ENCODE results near the gene SMURF2.
"Not testable (repeated sequence)": the region's sequence is repeated elsewhere in the genome, so short reads cannot be mapped to it uniquely, and the experiment has no call there.

Gene SMURF2

GRCh38 chr17:64661976-64662773, at the start of gene SMURF2:
TSS of gene SMURF2 (minus strand) at chr17:64662307. CDS start at chr17:64661880, 427 bp downstream.
- DNase-seq = peak; percentile 86

DNA sequence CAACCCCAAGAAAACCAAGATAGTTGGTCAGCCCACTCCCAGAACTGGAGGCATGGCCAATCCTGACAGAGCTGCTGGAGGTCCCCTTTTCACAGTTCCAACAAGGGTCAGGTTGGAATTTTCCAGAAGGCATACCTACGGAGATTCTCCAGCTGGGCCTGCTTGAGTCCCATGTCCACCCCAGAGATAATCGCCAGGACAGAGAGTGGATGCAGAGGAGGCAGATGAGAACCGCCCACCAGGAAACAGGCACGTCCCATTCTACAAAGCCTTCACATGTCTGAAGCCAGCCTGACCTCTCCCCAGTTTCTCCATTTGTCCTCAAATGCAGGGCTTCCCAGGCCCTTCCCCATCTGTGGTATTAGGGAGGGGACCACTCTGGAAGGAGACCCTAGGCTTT, 47.4 kb upstream of the SMURF2 start:
- DNase-seq = no peak

DNA sequence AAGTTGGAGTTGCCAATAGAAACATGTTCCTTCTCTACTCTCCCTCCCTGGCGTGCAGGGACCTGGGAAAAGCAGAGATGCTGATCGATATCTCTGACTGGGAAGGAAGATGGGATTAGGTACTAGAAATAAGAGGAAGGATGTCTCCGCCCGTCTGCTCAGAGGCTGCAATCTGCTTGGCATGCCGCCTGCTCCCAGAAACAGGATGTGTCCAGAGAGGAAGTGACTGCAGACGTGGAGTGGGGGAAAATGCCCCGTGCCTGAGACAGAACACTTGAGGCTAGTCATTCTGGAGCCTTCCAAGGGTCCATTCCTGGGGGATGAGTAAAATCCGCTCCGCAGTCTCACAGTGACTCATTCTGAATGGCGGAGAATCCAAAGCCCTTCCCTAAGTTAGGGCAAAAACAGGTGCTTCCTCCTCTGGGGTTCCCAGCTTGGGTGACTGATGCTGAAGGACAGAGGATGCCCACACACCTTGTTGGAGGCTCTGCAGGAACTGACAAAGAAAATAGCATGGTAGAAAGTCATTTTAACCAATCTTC, 45.0 kb upstream of the SMURF2 start:
- no peak for DNase-seq

DNA sequence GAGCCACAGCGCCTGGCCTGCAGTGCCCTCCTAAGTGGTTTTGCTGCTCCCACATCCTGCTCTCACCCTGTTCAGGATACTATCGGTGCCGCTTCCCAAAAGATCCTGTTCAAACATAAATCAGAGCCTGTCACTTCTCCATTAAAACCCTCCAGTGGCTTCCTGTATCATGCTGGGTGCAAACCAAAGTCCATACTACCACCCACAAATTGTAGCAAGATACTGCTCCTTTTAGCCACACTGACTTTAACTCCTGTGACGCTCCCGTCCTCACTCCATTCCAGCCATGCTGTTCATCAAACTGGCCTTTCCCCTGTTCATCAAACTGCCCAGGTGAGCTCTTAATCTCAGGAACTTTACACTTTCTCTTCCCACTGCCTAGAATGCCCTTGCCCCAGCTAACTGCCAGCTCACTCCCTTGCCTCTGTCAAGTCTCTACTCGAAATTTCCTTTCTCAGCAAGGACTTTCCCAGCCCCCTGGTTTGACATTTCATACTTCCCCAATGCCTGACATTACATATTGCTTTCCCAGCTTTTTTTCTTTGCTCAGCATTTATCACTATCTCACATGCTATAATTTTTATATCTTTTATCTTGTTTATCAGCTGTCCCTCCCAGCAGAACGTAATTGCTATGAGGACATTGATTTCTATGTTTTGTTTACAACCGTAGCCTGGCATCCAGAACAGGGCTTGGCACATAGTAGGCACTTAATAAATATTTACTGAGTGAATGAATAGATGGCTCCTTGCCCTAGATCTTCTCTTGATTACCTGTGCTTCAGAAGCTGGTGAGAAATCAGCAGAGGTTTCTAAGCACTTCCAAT, 44.3 kb upstream of the SMURF2 start:
- no peak for DNase-seq

DNA sequence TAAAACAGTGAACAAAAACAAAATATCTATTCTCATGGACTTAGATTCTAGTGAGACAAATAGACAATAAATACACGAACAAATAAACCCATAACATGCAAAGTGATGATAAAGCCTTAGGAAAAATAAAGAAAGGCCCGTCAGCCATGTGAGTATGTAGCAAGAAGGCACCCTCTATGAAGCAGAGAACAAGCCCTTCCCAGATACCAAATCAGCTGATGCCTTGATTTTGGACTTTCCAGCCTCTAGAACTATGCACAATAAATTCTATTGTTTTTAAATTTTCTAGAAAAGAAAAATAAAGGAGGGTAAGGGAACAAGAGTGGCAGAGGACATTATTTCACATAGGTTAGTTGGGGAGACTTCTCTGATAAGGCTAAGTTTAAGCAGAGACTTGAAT, 40.7 kb upstream of the SMURF2 start:
- no peak for DNase-seq

GRCh38 chr17:64698725-64699124, 36.6 kb upstream of the SMURF2 start:
- no peak for DNase-seq

DNA sequence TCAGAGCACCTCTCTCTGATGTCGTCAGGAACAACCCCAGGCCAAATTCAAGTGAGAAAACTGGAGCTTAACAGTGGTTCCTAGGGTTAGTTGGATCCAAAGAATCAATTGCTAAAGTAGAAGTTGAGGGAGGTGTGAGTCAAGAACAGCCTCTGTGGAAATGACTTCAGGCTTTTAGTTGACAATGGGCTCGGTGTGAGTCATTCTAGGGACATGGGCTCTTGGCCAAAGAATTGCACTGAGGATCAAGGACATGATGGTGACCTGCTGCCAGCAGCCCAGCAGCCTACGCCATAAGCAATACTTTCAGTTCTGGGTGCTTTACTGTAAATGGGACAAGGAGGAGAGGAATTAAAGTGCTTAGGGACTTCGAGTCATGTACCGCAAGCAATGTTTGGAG, 32.1 kb upstream of the SMURF2 start:
- DNase-seq = no peak

GRCh38 chr17:64692187-64692586, 30.1 kb upstream of the SMURF2 start:
- DNase-seq = no peak

DNA sequence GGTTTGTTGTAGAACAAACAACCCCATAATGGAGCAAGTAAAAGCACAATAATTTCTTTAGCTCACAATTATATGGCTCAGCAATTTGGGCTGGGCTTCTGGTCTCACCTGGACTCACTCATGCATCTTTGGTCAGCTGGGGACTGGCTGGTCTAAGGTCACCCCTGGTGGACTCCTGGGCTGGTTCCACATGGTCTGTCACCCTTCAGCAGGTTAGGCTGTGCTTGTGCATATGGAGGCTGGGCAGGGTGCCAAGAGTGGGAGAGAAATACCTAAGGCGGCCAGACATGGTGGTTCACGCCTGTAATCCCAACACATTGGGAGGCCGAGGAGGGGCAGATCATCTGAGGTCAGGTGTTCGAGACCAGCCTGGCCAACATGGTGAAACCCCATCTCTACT, 27.0 kb upstream of the SMURF2 start:
- DNase-seq = no peak

DNA sequence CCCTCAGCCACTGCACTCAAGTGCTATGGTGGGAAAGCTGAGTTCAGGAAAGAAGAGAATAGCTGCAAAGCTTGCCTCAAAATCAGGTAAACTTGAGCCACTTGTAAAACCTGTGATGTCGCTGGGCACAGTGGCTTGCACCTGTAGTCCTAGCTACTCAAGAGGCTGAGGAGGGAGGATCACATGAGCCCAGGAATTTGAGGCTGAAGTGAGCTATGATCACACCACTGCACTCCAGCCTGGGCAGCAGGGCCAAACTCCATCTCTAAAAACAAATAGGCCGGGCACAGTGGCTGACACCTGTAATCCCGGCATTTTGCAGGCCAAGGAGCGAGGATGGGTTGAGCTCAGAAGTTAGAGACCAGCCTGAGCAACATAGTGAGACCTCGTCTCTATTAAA, 26.4 kb upstream of the SMURF2 start:
- DNase-seq = no peak

DNA sequence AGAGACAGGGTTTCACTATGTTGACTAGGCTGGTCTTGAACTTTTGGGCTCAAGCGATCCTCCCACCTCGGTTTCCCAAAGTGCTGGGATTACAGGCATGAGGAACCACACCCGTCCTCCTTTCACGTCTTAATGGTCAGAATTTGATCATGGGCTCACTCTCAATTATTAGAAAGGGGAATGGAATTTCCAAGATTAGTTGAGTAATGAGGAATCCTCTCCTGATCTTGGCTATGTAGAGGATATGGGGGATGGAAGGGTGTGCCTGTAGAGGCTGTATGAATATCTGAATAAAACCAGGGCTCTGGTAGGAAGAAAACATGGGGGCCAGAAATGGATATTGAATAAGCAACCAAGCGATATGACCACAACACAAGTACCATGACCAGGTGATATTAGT, 25.9 kb upstream of the SMURF2 start:
- DNase-seq = no peak

- DNase-seq = no peak
Measured at GRCh38 chr17:64687376-64687775, 25.3 kb upstream of the SMURF2 start.

GRCh38 chr17:64686705-64687104, 24.6 kb upstream of the SMURF2 start:
- DNase-seq = no peak

DNA sequence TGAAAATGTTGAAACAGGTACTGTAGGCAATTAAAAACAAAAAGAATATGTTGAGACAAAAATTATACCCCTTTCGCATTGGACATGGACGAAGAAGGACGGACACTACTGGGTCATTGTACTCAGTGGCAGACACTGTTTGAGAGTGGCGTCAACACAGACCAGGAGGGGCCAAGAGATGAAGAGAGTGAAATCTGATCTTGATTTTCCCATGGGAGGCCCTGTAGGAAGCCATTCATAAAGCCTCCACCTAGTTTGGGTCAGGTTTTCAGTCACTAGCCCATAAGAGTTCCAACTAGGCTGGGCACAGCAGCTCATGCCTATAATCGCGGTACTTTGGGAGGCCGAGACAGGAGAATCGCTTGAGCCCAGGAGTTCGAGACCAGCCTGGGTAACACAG, 23.6 kb upstream of the SMURF2 start:
- DNase-seq = no peak

GRCh38 chr17:64683796-64684195, 21.7 kb upstream of the SMURF2 start:
- no peak for DNase-seq

DNA sequence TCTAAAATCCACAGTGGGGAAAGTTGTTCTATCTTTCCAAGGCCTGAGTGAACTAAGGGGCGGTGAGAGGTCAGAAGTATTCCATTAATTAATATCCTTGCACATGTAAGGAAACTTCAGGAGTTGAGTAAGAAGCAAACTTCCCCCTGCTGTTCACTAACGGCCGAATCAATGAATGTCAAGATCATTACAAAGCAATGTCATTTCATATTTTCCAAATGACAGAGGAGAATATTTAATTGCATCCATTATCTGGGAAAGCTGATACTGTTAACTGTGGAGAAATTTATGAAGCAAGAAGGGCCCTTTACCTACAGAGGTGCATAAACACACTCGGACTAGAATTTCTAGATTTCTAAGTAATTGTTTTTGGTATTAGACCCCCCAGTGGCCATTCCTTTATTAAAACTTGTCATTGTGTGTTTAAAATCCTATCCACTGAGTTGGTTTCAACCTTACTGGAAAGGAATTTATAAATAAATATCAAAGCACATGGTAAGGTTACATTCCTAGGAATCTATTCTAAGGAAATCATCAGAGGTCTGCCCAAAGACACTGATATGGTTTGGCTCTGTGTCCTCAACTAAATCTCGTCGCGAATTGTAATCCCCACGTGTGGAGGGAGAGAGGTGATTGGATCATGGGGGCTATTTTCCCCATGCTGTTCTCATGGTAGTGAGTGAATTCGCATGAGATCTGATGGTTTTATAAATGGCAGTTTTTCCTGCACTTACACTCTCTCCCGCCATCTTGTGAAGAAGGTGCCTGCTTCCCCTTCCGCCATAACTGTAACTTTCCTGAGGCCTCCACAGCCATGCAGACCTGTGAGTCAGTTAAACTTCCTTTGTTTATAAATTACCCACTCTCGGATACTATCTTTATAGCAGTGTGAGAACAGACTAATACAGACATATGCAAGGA, 20.4 kb upstream of the SMURF2 start:
- no peak for DNase-seq

- no peak for DNase-seq
Measured at GRCh38 chr17:64679710-64680216, 17.7 kb upstream of the SMURF2 start.

DNA sequence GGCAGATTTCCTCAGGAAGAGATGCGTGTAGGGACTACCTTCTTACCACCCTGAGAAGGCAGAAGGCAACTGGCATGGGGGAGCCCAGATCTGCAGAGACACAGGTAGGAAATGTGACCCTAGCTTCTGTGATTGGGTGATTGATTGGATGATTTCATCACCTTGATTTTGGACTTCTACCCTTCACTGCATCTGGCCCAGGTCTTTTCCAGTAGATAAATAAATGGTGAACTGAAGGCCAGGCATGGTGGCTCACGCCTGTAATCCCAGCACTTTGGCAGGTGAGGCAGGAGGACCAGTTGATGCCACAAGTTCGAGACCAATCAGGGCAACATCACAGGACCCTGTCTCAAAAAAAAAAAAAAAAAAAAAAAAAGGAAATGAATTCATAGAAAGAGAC, 14.7 kb upstream of the SMURF2 start:
- DNase-seq = no peak

DNA sequence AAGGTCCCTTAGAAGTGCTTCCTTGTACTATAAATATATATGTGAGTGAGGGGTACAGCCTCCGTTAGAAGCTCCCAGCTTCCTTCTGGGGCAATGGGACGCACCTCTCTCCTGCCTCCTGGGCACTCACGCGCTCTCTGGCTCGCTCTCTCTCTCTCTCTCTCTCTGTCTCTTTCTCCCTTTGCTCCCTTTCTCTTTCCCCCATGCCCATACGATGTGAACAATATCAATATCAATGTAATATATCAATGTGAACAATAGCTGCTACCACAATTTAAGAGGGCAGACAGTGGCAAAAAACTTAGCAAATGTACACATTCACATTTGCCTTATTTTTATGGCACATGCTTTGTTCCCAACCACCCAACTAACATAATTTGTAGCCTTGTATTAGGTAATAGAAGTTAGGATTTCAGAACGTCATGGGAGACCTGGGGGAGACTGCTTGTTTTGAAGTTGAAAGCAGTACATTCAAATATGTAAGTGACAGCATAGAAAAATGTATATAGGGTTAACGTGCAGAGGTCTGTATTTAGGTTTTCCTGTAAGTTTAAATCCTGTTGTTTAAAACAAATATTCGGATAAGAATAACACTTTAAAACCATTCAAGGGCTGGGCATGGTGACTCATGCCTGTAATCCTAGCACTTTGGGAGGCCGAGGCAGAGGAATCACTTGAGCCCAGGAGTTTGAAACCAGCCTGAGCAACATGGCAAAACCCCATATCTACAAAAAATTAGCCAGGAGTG, 8.9 kb upstream of the SMURF2 start:
- not testable (repeated sequence) for DNase-seq

GRCh38 chr17:64667807-64668721, 6.0 kb upstream of the SMURF2 start:
- not testable (repeated sequence) for DNase-seq
